ENCODE data around the gene MPHOSPH10. TPM values are rescaled to one million over a fixed set of nuclear protein-coding genes. Genes with fewer than 3 reads are reported as not detected.

Gene MPHOSPH10, protein sequence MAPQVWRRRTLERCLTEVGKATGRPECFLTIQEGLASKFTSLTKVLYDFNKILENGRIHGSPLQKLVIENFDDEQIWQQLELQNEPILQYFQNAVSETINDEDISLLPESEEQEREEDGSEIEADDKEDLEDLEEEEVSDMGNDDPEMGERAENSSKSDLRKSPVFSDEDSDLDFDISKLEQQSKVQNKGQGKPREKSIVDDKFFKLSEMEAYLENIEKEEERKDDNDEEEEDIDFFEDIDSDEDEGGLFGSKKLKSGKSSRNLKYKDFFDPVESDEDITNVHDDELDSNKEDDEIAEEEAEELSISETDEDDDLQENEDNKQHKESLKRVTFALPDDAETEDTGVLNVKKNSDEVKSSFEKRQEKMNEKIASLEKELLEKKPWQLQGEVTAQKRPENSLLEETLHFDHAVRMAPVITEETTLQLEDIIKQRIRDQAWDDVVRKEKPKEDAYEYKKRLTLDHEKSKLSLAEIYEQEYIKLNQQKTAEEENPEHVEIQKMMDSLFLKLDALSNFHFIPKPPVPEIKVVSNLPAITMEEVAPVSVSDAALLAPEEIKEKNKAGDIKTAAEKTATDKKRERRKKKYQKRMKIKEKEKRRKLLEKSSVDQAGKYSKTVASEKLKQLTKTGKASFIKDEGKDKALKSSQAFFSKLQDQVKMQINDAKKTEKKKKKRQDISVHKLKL
- 37.7 and 41.4 TPM in 2 replicates for total RNA-seq (2013; cell fraction: nucleolus; rRNA removed)
- total RNA-seq (2014; rRNA removed) (27.7 and 34.3 TPM in 2 replicates), total RNA-seq (2014; rRNA removed; fragmentation: Illumina TruSeq; extraction: Trizol) (39.7 and 43.0 TPM in 2 replicates), total RNA-seq (2021) (36.4 and 42.3 TPM in 2 replicates), polyA plus RNA-seq (2011; rRNA removed) (23.8 and 38.7 TPM in 2 replicates), polyA plus RNA-seq (2014; fragmentation: Illumina TruSeq; extraction: Trizol) (56.8 and 71.1 TPM in 2 replicates), polyA plus RNA-seq (2014; fragmentation: Nextera tagmentation; extraction: Ambion mirVana) (10 to 100 TPM; 29.1 to 40.4 TPM), polyA plus RNA-seq (2014; rRNA removed) (30.7 and 37.0 TPM in 2 replicates), polyA plus RNA-seq (2016; fragmentation: Nextera tagmentation; extraction: Ambion mirVana) (10 to 100 TPM; 44.9 to 46.9 TPM), polyA minus RNA-seq (2011; rRNA and poly(A)+ RNA removed) (10.3 and 11.2 TPM in 2 replicates), Bru-seq, nascent RNA (percentile 91 among the genes with signal in this experiment), BruChase-seq, experiment 1, labeled RNA remaining after a 6-hour chase (percentile 83 among the genes with signal in this experiment), BruChase-seq, experiment 2, labeled RNA remaining after a 2-hour chase (percentile 91 among the genes with signal in this experiment)
- 14.3 TPM for polyA plus RNA-seq (2011; ENCODE audit: low read depth)
- polyA plus RNA-seq (2011; cell fraction: cytosol; rRNA removed) = 5.9 and 6.9 TPM in 2 replicates
- polyA plus RNA-seq (2011; cell fraction: nucleus; rRNA removed) = 16.4 and 23.1 TPM in 2 replicates
- 23.6 and 23.9 TPM in 2 replicates for polyA plus RNA-seq (2012)
- 8.6 and 8.8 TPM in 2 replicates for polyA minus RNA-seq (2011; cell fraction: cytosol; rRNA and poly(A)+ RNA removed)
- 13.2 and 25.7 TPM in 2 replicates for polyA minus RNA-seq (2011; cell fraction: nucleus; rRNA and poly(A)+ RNA removed)
- long read RNA-seq, experiment 1, transcript MPHOSPH10-201 (11 exons, 2,484 nt) = major isoform, 14 of 52 reads
- long read RNA-seq, experiment 1, partial matches to known transcripts = 33 of 52 reads
- long read RNA-seq, experiment 1, other reads (novel, unspliced or antisense) = 3 of 52 reads
- long read RNA-seq, experiment 2, transcript MPHOSPH10-205 (5 exons, 2,068 nt) = minor isoform, 14 of 311 reads
- long read RNA-seq, experiment 2, transcript MPHOSPH10-202 (2 exons, 483 nt) = minor isoform, 6 of 311 reads
- long read RNA-seq, experiment 2, transcript MPHOSPH10-201 (11 exons, 2,484 nt) = major isoform, 47 of 311 reads
- long read RNA-seq, experiment 2, partial matches to known transcripts = 238 of 311 reads
- long read RNA-seq, experiment 2, other reads (novel, unspliced or antisense) = 6 of 311 reads

DNA sequence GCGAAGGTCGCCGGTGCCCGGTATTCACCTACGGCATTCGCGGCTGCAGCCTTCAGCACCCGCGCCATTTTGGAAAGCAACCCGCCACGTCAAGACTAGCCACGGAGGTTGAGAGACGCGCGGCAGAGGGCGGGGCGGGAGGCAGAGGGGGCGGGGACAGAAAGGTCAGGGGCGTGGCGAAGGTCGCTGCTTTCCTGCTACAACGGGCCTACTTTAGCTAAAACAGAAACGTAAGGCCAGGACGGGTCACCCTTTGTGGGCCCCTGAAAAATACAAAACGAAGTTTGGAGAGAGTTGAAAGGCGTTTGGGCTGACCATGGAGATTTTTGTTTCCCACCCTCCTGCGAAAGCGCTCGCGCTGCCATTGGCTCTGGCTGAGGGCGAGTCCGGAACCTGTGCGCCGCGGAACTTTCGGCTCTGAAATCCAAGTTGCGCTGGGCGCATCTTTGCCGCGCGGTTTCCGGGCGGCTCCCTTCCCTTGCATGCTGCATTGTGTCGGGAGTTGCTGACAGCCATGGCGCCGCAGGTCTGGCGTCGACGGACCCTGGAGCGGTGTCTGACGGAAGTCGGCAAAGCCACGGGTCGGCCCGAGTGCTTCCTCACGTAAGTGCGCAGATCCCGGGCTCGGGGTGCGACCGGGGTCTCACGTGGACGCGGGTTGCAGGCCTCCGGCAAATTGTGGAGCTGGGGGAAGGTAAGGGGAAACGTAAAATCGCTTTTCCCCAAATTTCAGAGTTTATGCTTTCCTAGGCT lies at the start of gene MPHOSPH10, which contains the start of gene MCEE:
Gene MPHOSPH10 (plus strand): TSS at position 483 of the 753 bp plus-strand sequence. CDS start 32 bp downstream, at position 515.
Gene MCEE (minus strand): TSS at position 78 of the 753 bp plus-strand sequence. CDS start 10 bp downstream, at position 68.
- H3K27me3 ChIP-seq (replicated peaks in 1 of 2; ENCODE audit: control insufficient read depth in 2 of 2, insufficient read depth in 2 of 2, low read length in 1 of 2) = no peaks in the 10 kb centered on the region
- peak within 1 kb of the TSS; percentile 90 for H3K4me2 ChIP-seq (ENCODE audit: control insufficient read depth, insufficient read depth)
- FAIRE-seq (peak; percentile 71), ATAC-seq (peak; percentile 97), DNase-seq (ENCODE audit: low read depth, low spot score) (peak; percentile 64)
- peak within 1 kb of the TSS; percentile 93 for H3K4me3 ChIP-seq
- H3K4me1 ChIP-seq (ENCODE audit: control insufficient read depth, insufficient read depth, low read length) = peaks cover 5% of the 10 kb centered on the region; the same call in 1 of the 2 replicates
- peak within 1 kb of the TSS; percentile 99 for H2AFZ ChIP-seq (ENCODE audit: control insufficient read depth, low read depth, low read length)
- BruUV-seq (replicated peaks) = no TSS peak
- SMC1A ChIA-PET (ENCODE audit: uncharacterized antibody, unreplicated experiment) = interaction anchor here (1.0 to 3.6 kb wide), 7 partner anchors 21 to 80 kb away, joined by 3 to 40 read pairs (median 4); no protein-coding TSS in a partner anchor
- peaks cover 65% of the 10 kb centered on the region for H3K79me2 ChIP-seq (ENCODE audit: control insufficient read depth, insufficient read depth, low read length)
- POLR2A ChIA-PET = interaction anchor here (0.8 to 3.7 kb wide), 5 partner anchors 10 to 61 kb away, joined by 3 to 62 read pairs (median 4); partner anchors contain the start of gene NAGK
- intact Hi-C loops (cut with micrococcal nuclease; ENCODE audit: unreplicated experiment) (loop anchor here (2.0 kb wide), 2 partner anchors 58 to 66 kb away; no protein-coding TSS in a partner anchor), in situ Hi-C loops (cut with MboI) (no loop called here)
- RAD21 ChIA-PET (ENCODE audit: unreplicated experiment) = interaction anchor here (1.2 to 3.2 kb wide), 7 partner anchors 24 to 80 kb away, joined by 3 to 28 read pairs (median 7); partner anchors contain the start of gene NAGK
- H4K20me1 ChIP-seq (ENCODE audit: control insufficient read depth, insufficient read depth) = no peaks in the 10 kb centered on the region
- peak within 1 kb of the TSS; percentile 86 for H3K27ac ChIP-seq (ENCODE audit: control insufficient read depth, insufficient read depth)
- peak within 1 kb of the TSS; percentile 79 for H3K9ac ChIP-seq (ENCODE audit: control insufficient read depth, insufficient read depth, low read length)
- CTCF ChIA-PET = interaction anchor here (0.7 to 3.9 kb wide), 15 partner anchors 9 to 202 kb away, joined by 3 to 36 read pairs (median 4); partner anchors contain the start of genes NAGK and ZNF638
- WGBS (ENCODE audit: insufficient coverage, insufficient replicate concordance, low lambda C conversion rate, missing lambda C conversion rate) = under 1% methylated on average over 67 of the region's 67 CpGs
- peaks cover 2 to 10% of the 10 kb centered on the region in 2 experiments; a peak in 3 of 4 replicates for H3K36me3 ChIP-seq (ENCODE audit: control insufficient read depth in 2 of 2, insufficient read depth in 2 of 2, low read length in 1 of 2)
- no peaks in the 10 kb centered on the region for H3K9me3 ChIP-seq (replicated peaks; ENCODE audit: control insufficient read depth, insufficient read depth, low read length)
- TF ChIP-seq, protein P1, sequence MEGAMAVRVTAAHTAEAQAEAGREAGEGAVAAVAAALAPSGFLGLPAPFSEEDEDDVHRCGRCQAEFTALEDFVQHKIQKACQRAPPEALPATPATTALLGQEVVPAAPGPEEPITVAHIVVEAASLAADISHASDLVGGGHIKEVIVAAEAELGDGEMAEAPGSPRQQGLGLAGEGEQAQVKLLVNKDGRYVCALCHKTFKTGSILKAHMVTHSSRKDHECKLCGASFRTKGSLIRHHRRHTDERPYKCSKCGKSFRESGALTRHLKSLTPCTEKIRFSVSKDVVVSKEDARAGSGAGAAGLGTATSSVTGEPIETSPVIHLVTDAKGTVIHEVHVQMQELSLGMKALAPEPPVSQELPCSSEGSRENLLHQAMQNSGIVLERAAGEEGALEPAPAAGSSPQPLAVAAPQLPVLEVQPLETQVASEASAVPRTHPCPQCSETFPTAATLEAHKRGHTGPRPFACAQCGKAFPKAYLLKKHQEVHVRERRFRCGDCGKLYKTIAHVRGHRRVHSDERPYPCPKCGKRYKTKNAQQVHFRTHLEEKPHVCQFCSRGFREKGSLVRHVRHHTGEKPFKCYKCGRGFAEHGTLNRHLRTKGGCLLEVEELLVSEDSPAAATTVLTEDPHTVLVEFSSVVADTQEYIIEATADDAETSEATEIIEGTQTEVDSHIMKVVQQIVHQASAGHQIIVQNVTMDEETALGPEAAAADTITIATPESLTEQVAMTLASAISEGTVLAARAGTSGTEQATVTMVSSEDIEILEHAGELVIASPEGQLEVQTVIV (IDR thresholded peaks at IDR 0.05; ENCODE audit: borderline replicate concordance, partially characterized antibody) = peak; percentile 15
- TF ChIP-seq NBN (IDR thresholded peaks at IDR 0.05) = peak; percentile 95
- TF ChIP-seq RB1 (IDR thresholded peaks at IDR 0.05; ENCODE audit: borderline replicate concordance) = peak; percentile 86; the same call in 1 of the 2 replicates
- TF ChIP-seq STAT3 (IDR thresholded peaks at IDR 0.05; ENCODE audit: low read depth, low read length) = no peak
- TF ChIP-seq ASH2L (IDR thresholded peaks at IDR 0.05; ENCODE audit: borderline replicate concordance, low read depth) = peak; percentile 75; the same call in 1 of the 2 replicates
- peak; percentile 48 for TF ChIP-seq ESRRA (IDR thresholded peaks at IDR 0.05; ENCODE audit: low read length)
- TF ChIP-seq GATAD2B (conservative IDR thresholded peaks at IDR 0.05; ENCODE audit: low read depth) = peak; percentile 56
- TF ChIP-seq LARP7 (IDR thresholded peaks at IDR 0.05) = peak; percentile 97
